GM19193 (cell line): ENCODE results near the gene MYO18B.

Source experiments
- POLR2A ChIP-seq: IDR thresholded peaks from 4 replicates; pipeline ENCODE4 v1.6.1; 2011; ENCODE audit not compliant: insufficient read depth, insufficient read length; ENCODE audit errors: extremely low read depth

Gene MYO18B

GRCh38 chr22:25992331-25992730 lies 250.3 kb downstream of the MYO18B start:
- no peak for TF ChIP-seq POLR2A

GRCh38 chr22:25996669-25997068 lies 254.7 kb downstream of the MYO18B start:
- TF ChIP-seq POLR2A, result no peak

- no peak for TF ChIP-seq POLR2A
These were observed 256.1 kb downstream of the MYO18B start for GRCh38 chr22:25997886-25998775.

GRCh38 chr22:26002456-26002855 lies 260.5 kb downstream of the MYO18B start:
- no peak for TF ChIP-seq POLR2A

GRCh38 chr22:26004477-26004876 lies 262.5 kb downstream of the MYO18B start:
- TF ChIP-seq POLR2A, result no peak

DNA sequence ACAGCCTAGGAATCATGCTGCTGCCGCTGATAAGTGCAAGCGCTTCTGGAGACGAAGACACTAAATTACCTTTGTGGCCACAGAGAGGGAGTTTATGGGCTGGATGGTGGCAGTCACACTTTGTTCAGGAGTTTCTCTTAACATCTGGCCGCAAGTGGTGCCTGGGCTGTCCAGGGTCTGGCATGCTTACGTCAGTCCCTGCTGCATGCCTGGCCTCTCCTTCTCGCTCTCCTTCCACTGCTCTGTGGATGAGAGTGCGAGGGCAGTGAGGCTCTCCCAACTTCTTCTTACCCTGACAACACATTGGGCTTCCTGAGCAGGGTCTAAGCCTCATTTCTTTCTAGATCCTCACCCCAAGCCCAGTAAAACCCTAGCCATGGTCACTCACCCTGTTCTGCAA lies 266.6 kb downstream of the MYO18B start:
- TF ChIP-seq POLR2A, result no peak

GRCh38 chr22:26016916-26017315 lies 274.9 kb downstream of the MYO18B start:
- TF ChIP-seq POLR2A, result no peak

GRCh38 chr22:26017932-26018331 lies 275.9 kb downstream of the MYO18B start:
- TF ChIP-seq POLR2A, result no peak

DNA sequence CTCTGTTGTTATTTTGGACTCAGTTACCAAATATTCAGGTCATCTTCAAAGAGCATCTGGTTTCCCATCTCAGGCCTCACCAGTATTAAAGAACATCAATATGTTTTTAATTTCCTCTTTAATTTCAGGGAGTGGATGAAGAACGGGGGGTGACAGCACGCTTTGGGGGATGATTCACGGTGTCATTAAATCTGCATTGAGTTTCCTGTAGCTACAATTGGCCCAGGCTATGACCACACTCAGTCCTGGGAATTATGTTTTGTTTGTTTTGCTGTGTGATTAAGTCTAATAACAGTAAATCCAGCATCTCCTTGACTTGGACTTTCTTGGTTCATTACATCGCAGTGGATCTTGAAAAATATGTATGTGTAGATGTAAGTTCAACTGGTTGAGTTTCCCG lies 277.6 kb downstream of the MYO18B start:
- TF ChIP-seq POLR2A, result no peak

GRCh38 chr22:26021516-26021915 lies 279.5 kb downstream of the MYO18B start:
- no peak for TF ChIP-seq POLR2A

GRCh38 chr22:26023104-26023775 lies 281.3 kb downstream of the MYO18B start:
- no peak for TF ChIP-seq POLR2A

- TF ChIP-seq POLR2A, result no peak
These were observed 283.6 kb downstream of the MYO18B start for GRCh38 chr22:26025626-26026025.

GRCh38 chr22:26027341-26027740 lies 285.4 kb downstream of the MYO18B start:
- TF ChIP-seq POLR2A, result no peak

DNA sequence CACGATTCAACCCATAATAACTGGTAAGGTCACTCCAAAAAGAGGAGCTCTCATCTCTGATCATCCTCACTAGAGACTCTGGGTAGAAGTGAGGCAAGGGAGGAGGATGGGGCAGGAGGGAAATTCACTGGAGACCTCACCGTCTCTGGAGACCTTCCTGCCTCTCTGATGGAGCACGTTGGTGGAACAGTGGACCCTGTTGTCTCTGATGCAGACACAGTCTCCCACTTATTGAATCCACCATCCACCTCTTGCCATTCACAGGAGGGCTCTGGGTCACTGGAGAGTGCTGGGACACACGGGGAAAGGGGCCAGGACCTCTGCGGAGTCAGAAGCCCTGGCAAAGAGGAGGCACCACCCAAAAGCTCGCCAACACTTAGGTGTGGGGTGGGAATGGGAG lies 289.7 kb downstream of the MYO18B start:
- no peak for TF ChIP-seq POLR2A

GRCh38 chr22:26033071-26033470 lies 291.1 kb downstream of the MYO18B start:
- no peak for TF ChIP-seq POLR2A

GRCh38 chr22:26033586-26033985 lies 291.6 kb downstream of the MYO18B start:
- no peak for TF ChIP-seq POLR2A
